NCI-H446 (cell line): ENCODE data around the gene KMT5C.
A peak's percentile ranks its signal among the peaks of the same experiment; 100 is the strongest.

Experiments used
- DNase-seq, 2 experiments: peaks; one replicate each; lab custom pipeline; 2025; lab: John Stamatoyannopoulos, UW

The KMT5C gene

GRCh38 chr19:55347442-55348009 is 7.8 kb downstream of the KMT5C start:
- DNase-seq = no peak

GRCh38 chr19:55348317-55349034 is 8.8 kb downstream of the KMT5C start:
- no peak for DNase-seq

- no peak for DNase-seq
Measured at GRCh38 chr19:55350620-55351315, 11.1 kb downstream of the KMT5C start.

- DNase-seq = no peak
Measured at GRCh38 chr19:55352040-55352439, 12.4 kb downstream of the KMT5C start.

GRCh38 chr19:55352549-55353145 is 13.0 kb downstream of the KMT5C start:
- no peak for DNase-seq

GRCh38 chr19:55353356-55353802 is 13.7 kb downstream of the KMT5C start:
- no peak for DNase-seq

- DNase-seq = peak in 1 of 2 experiments; percentile 56
Measured at GRCh38 chr19:55353803-55354697, 14.4 kb downstream of the KMT5C start.

- DNase-seq = no peak
Measured at GRCh38 chr19:55354698-55355212, 15.1 kb downstream of the KMT5C start, which contains the start of gene COX6B2. TSS of gene COX6B2 (minus strand) at chr19:55354719. CDS start at chr19:55354521, 198 bp downstream.

- no peak for DNase-seq
Measured at GRCh38 chr19:55355213-55355821, 15.6 kb downstream of the KMT5C start.

- no peak for DNase-seq
Measured at GRCh38 chr19:55358493-55358892, 18.8 kb downstream of the KMT5C start.

- peak; percentile 27 to 90 for DNase-seq
Measured at GRCh38 chr19:55358943-55359908, 19.6 kb downstream of the KMT5C start.

- DNase-seq = no peak
Measured at GRCh38 chr19:55360902-55361301, 21.2 kb downstream of the KMT5C start.

- no peak for DNase-seq
Measured at GRCh38 chr19:55362174-55362989, 22.7 kb downstream of the KMT5C start.

GRCh38 chr19:55362990-55363716 is 23.5 kb downstream of the KMT5C start, which contains the start of gene GARIN5B:
TSS of gene GARIN5B (minus strand) at chr19:55363260. CDS start at chr19:55363066, 194 bp downstream.
- DNase-seq = no peak

GRCh38 chr19:55365245-55365644 is 25.6 kb downstream of the KMT5C start:
- no peak for DNase-seq

- no peak for DNase-seq
Measured at GRCh38 chr19:55365964-55366363, 26.3 kb downstream of the KMT5C start.

GRCh38 chr19:55366790-55367189 is 27.1 kb downstream of the KMT5C start:
- no peak for DNase-seq

- no peak for DNase-seq
Measured at GRCh38 chr19:55368106-55368505, 28.4 kb downstream of the KMT5C start.
